ENCODE results near the gene RIN3.

GRCh38 chr14:92679246-92679645 lies 165.7 kb downstream of the RIN3 start:
- TF ChIP-seq CTCF (IDR thresholded peaks at IDR 0.05; ENCODE audit: extremely low read depth in 1 of 2, insufficient read depth in 1 of 2, low read depth in 1 of 2, low read length in 2 of 2) (no peak), JUN (IDR thresholded peaks at IDR 0.05; ENCODE audit: borderline replicate concordance, insufficient read depth, insufficient read length, low read depth) (no peak), EZH2 (IDR thresholded peaks at IDR 0.05; ENCODE audit: borderline replicate concordance, low read depth, low read length, severe bottlenecking) (no peak), GATA2 (IDR thresholded peaks at IDR 0.05; ENCODE audit: insufficient read depth, insufficient read length, low read depth, low read length) (no peak)
